Activated CD4-positive, alpha-beta T cell treated with anti-CD3 and anti-CD28 coated beads, Interleukin-2, amount 10 ng/mL, durations not matched to agents 24 days and 14 days (primary cell): Measurements from ENCODE around the gene PARVA. TPM values are rescaled to one million over a fixed set of nuclear protein-coding genes. Genes with fewer than 3 reads are reported as not detected.

Experiments used
- DNase-seq: peaks from one replicate; pipeline ENCODE4 v3.0.0; 2022
- H3K27ac Mint-ChIP-seq: one replicate; pipeline ENCODE4 v1.8.0; 2022; ENCODE audit warnings: mild to moderate bottlenecking, mixed read lengths
- H3K27me3 Mint-ChIP-seq: one replicate; pipeline ENCODE4 v1.8.0; 2022; ENCODE audit warnings: mixed read lengths
- H3K36me3 Mint-ChIP-seq: one replicate; pipeline ENCODE4 v1.8.0; 2022; ENCODE audit warnings: low read depth, mild to moderate bottlenecking, mixed read lengths
- H3K4me1 Mint-ChIP-seq: one replicate; pipeline ENCODE4 v1.8.0; 2021; ENCODE audit warnings: mixed read lengths
- H3K4me3 Mint-ChIP-seq: one replicate; pipeline ENCODE4 v1.8.0; 2022; ENCODE audit warnings: mild to moderate bottlenecking, moderate library complexity, mixed read lengths
- H3K9me3 Mint-ChIP-seq: one replicate; pipeline ENCODE4 v1.8.0; 2021; ENCODE audit warnings: mixed read lengths
- intact Hi-C: fragments of 100-400 bp; cut with micrococcal nuclease; formaldehyde crosslinking; loops from one replicate; pipeline ENCODE4 v1.15.1; 2023
- total RNA-seq: library from RNA; stranded (reverse); gene quantifications from 2 replicates; pipeline ENCODE4 v1.2.3, GENCODE V29; 2022

The PARVA gene
- total RNA-seq, 1 donor from 2014 or later: not detected

DNA sequence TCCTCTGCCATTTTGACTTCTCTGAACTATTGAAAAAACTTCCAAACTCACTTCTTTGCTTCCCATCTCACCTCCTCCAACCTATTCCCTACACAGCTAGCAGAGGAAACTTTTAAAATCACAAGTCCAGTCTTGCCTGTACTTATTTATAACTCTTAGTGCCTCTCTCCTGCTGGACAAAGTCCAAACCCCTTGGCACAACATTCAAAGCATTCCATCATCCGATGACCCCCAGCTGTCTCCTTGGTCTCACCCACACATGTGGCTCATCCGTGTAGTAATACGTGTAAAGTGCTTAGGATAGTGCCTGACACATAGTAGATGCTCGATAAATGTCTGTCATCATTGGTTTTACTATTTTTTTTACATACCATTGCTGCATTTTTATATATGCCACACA, 101.4 kb downstream of the PARVA start:
- no peaks in the 10 kb centered on the region for H3K36me3 Mint-ChIP-seq
- H3K27ac Mint-ChIP-seq: no peak overlapping the region
- intact Hi-C loops: no loop called here
- no peaks in the 10 kb centered on the region for H3K4me1 Mint-ChIP-seq
- DNase-seq: no peak
- H3K9me3 Mint-ChIP-seq: no peaks in the 10 kb centered on the region
- H3K27me3 Mint-ChIP-seq: no peaks in the 10 kb centered on the region
- no peak overlapping the region for H3K4me3 Mint-ChIP-seq

DNA sequence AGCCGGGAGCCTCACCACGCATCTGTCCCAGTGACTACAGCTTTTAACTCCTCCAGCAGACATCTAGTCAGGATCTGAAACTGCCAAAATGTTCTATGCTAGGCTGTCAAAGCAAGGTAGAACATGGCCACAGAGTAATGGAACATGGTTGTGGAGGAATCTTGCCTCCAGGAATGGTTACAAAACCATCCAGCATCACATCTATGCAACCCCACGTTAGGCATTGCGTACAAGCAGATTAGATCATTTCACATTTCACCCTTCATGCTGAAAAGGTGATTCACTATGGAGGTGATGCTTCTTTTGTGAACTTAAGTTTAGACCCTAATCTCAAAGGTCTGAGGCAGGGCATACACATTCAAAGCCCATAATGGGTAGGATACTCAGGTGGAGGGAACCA, 103.0 kb downstream of the PARVA start:
- H3K27ac Mint-ChIP-seq: no peak overlapping the region
- H3K4me3 Mint-ChIP-seq: no peak overlapping the region
- DNase-seq: no peak
- no peaks in the 10 kb centered on the region for H3K36me3 Mint-ChIP-seq
- no peaks in the 10 kb centered on the region for H3K4me1 Mint-ChIP-seq
- no peaks in the 10 kb centered on the region for H3K27me3 Mint-ChIP-seq
- intact Hi-C loops: no loop called here
- no peaks in the 10 kb centered on the region for H3K9me3 Mint-ChIP-seq

- intact Hi-C loops: no loop called here
- Mint-ChIP-seq H3K9me3 (no peaks in the 10 kb centered on the region), H3K4me3 (no peak overlapping the region), H3K36me3 (no peaks in the 10 kb centered on the region), H3K4me1 (no peaks in the 10 kb centered on the region), H3K27me3 (no peaks in the 10 kb centered on the region), H3K27ac (no peak overlapping the region)
- DNase-seq: no peak
These were observed 105.5 kb downstream of the PARVA start for GRCh38 chr11:12482839-12483238.

- no peaks in the 10 kb centered on the region for H3K4me1 Mint-ChIP-seq
- H3K4me3 Mint-ChIP-seq: no peak overlapping the region
- peaks cover 5% of the 10 kb centered on the region for H3K9me3 Mint-ChIP-seq
- no peaks in the 10 kb centered on the region for H3K27me3 Mint-ChIP-seq
- intact Hi-C loops: no loop called here
- H3K36me3 Mint-ChIP-seq: no peaks in the 10 kb centered on the region
- no peak for DNase-seq
- no peak overlapping the region for H3K27ac Mint-ChIP-seq
These were observed 106.2 kb downstream of the PARVA start for GRCh38 chr11:12483604-12484003.

- Mint-ChIP-seq H3K4me1 (no peaks in the 10 kb centered on the region), H3K27ac (no peak overlapping the region), H3K27me3 (peaks cover 2% of the 10 kb centered on the region), H3K36me3 (no peaks in the 10 kb centered on the region), H3K4me3 (no peak overlapping the region), H3K9me3 (peaks cover 14% of the 10 kb centered on the region)
- intact Hi-C loops: no loop called here
- no peak for DNase-seq
These were observed 108.0 kb downstream of the PARVA start for GRCh38 chr11:12485328-12485727.

- no peaks in the 10 kb centered on the region for H3K4me1 Mint-ChIP-seq
- H3K27ac Mint-ChIP-seq: no peak overlapping the region
- H3K27me3 Mint-ChIP-seq: peaks cover 6% of the 10 kb centered on the region
- intact Hi-C loops: no loop called here
- H3K4me3 Mint-ChIP-seq: no peak overlapping the region
- H3K9me3 Mint-ChIP-seq: peaks cover 14% of the 10 kb centered on the region
- H3K36me3 Mint-ChIP-seq: no peaks in the 10 kb centered on the region
- no peak for DNase-seq
These were observed 111.9 kb downstream of the PARVA start for GRCh38 chr11:12489246-12489772.

DNA sequence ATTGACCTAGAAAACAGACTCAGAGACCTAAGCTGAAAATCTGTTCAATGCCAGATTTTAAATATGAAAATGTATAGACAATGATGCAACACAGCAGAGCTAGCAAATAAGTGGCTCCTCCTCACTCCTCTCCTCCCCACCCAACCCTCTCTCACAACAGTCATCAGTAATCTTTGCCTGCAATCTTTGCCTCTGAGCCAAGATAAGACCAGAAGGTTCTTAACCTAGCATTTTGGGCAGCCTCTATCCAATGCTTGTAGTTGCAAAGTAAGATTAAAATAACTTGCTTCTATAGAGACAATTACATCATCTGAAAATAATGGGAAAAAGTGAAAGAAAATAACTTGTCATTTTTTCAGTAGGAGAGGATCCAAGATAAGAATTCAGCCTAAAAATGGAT, 117.3 kb downstream of the PARVA start:
- Mint-ChIP-seq H3K4me1 (no peaks in the 10 kb centered on the region), H3K4me3 (no peak overlapping the region), H3K9me3 (peaks cover under 1% of the 10 kb centered on the region), H3K27ac (no peak overlapping the region), H3K27me3 (peaks cover 8% of the 10 kb centered on the region), H3K36me3 (no peaks in the 10 kb centered on the region)
- no peak for DNase-seq
- intact Hi-C loops: no loop called here

DNA sequence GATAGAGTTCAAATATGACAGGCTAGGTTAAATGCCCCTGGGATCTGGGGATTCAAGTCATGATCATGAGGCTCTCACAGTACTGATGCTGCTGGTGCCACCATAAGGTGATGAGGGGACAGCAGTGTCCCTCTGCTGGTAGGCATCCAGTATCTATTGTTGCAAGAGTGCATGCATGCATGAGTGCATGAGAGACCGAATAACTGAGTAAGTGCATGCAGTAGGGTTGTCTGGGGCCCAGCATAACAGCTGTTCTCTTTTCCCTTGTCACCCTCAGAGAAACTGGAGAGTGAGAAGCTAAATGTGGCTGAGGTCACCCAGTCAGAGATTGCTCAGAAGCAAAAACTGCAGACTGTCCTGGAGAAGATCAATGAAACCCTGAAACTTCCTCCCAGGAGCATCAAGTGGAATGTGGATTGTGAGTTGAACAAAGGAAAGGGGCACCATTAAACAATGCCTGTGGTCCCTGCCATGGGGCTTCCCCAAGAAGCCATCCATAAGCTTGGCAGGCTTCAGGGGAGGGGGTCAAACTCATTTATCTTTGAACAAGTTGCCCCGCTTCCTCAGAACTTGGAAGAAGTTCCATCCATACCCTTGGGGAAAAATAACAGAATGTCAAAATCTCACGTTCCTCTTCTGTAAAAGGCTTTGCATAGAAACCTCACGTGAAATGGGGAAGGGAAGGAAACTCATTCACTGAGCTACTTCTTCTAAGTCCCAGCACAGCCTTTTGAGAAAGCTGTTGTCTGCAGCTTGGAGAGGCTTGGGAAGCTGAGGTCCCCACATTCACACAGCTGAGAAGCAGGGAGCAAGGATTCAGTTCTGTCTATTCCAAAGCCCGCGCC, 119.0 kb downstream of the PARVA start:
- no peaks in the 10 kb centered on the region for H3K9me3 Mint-ChIP-seq
- no peaks in the 10 kb centered on the region for H3K4me1 Mint-ChIP-seq
- no peak for DNase-seq
- peaks cover 8% of the 10 kb centered on the region for H3K27me3 Mint-ChIP-seq
- H3K36me3 Mint-ChIP-seq: no peaks in the 10 kb centered on the region
- no peak overlapping the region for H3K4me3 Mint-ChIP-seq
- no peak overlapping the region for H3K27ac Mint-ChIP-seq
- intact Hi-C loops: no loop called here

- Mint-ChIP-seq H3K27me3 (peaks cover 8% of the 10 kb centered on the region), H3K27ac (no peak overlapping the region), H3K4me3 (no peak overlapping the region), H3K36me3 (no peaks in the 10 kb centered on the region), H3K9me3 (no peaks in the 10 kb centered on the region), H3K4me1 (no peaks in the 10 kb centered on the region)
- no peak for DNase-seq
- intact Hi-C loops: no loop called here
These were observed 120.1 kb downstream of the PARVA start for GRCh38 chr11:12497431-12497830.

- no peaks in the 10 kb centered on the region for H3K36me3 Mint-ChIP-seq
- no peak overlapping the region for H3K27ac Mint-ChIP-seq
- H3K4me1 Mint-ChIP-seq: no peaks in the 10 kb centered on the region
- DNase-seq: no peak
- no peak overlapping the region for H3K4me3 Mint-ChIP-seq
- intact Hi-C loops: no loop called here
- H3K27me3 Mint-ChIP-seq: peaks cover 4% of the 10 kb centered on the region
- H3K9me3 Mint-ChIP-seq: no peaks in the 10 kb centered on the region
These were observed 121.7 kb downstream of the PARVA start for GRCh38 chr11:12499071-12499470.

DNA sequence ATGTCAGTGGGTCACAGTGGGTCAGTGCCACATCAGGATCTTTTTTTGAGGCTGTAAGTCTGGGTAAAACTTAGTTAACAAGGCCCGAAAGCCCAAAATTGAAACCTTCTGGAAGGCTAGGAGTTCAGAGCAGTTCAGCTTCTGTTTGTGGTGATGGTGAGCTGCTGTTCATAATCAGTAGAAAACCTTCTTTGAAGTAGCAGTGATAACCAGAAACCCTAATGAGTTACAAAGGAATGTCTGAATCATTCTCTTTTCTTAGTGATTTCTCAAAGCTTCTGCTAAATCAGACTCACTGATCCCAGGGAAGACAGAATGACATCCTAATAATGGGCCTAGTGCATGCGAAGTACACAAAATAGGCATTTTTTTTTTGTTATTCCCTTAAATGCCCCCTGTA, 124.7 kb downstream of the PARVA start:
- no peaks in the 10 kb centered on the region for H3K36me3 Mint-ChIP-seq
- H3K27ac Mint-ChIP-seq: no peak overlapping the region
- H3K4me3 Mint-ChIP-seq: no peak overlapping the region
- no peaks in the 10 kb centered on the region for H3K4me1 Mint-ChIP-seq
- no peak for DNase-seq
- no peaks in the 10 kb centered on the region for H3K9me3 Mint-ChIP-seq
- intact Hi-C loops: no loop called here
- no peaks in the 10 kb centered on the region for H3K27me3 Mint-ChIP-seq

- no peak for DNase-seq
- Mint-ChIP-seq H3K9me3 (no peaks in the 10 kb centered on the region), H3K4me3 (no peak overlapping the region), H3K27ac (no peak overlapping the region), H3K36me3 (no peaks in the 10 kb centered on the region), H3K27me3 (peaks cover 4% of the 10 kb centered on the region), H3K4me1 (no peaks in the 10 kb centered on the region)
- intact Hi-C loops: no loop called here
These were observed 125.7 kb downstream of the PARVA start for GRCh38 chr11:12503039-12503484.

DNA sequence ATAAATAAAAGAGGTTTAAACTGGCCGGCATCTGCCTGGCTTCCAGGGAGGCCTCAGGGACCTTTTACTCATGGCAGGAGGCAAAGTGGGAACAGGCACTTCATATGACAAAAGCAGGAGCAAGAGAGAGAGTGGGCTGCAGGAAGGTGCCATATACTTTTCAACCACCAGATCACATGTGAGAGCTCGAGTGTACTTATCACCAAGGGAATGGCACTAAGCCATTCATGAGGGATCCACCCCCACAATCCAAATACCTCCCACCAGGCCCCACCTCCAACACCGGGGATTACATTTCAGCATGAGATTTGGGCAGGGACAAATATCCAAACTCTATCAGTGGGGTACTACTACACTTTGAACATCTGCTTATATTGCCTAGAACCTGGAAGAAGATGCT, 126.5 kb downstream of the PARVA start:
- Mint-ChIP-seq H3K36me3 (no peaks in the 10 kb centered on the region), H3K4me1 (no peaks in the 10 kb centered on the region), H3K9me3 (no peaks in the 10 kb centered on the region), H3K27me3 (peaks cover 4% of the 10 kb centered on the region), H3K27ac (no peak overlapping the region), H3K4me3 (no peak overlapping the region)
- intact Hi-C loops: no loop called here
- DNase-seq: no peak

DNA sequence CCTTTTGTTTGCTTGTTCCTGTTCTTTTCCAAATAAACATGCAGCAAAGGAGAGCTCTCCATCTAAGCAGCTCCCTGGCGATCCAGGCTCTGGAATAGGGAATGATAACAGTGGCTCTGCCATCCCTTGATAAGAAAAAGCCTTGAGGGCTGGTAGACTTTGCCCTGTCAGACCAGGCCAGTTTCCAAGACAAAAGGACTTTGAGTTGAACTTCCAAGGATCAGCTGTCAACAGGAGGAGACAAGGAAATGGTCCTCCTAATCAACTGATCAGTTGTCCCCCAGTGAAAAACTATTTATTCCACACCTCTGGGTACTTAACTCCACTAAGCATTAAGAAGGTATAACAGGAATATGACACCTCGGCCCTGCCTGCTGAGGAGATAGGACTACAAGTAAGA, 127.8 kb downstream of the PARVA start:
- intact Hi-C loops: no loop called here
- Mint-ChIP-seq H3K27ac (no peak overlapping the region), H3K4me1 (no peaks in the 10 kb centered on the region), H3K36me3 (no peaks in the 10 kb centered on the region), H3K4me3 (no peak overlapping the region), H3K9me3 (no peaks in the 10 kb centered on the region), H3K27me3 (peaks cover 4% of the 10 kb centered on the region)
- DNase-seq: no peak
